Measurements from ENCODE around the gene TPP1.

Gene TPP1

DNA sequence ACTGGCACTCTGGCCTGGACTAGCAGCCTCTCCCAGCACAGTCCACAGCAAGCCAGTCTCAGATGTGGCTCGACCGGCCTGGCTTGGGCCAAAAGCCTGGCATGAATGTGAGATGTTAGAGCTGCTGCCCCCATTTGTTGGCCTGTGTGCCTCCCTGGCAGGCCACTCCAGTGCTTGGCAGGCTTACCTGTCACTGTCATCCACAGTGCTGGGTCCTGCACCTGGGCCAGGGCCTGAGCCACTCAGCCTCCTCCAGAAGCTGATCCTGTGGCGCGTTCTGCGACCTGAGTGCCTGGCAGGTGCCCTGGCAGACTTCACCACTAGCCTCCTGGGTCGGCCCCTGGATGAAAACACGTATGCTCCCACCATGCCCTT lies 51.9 kb downstream of the TPP1 start:
- Histone ChIP-seq H3K9me3 (ENCODE audit: control insufficient read depth, insufficient read depth, low read length) (no peaks in the 10 kb centered on the region; the same call in 1 of the 2 replicates), H3K4me1 (ENCODE audit: insufficient read depth, low read length) (peaks cover 18% of the 10 kb centered on the region), H3K9ac (ENCODE audit: low read depth, low read length) (no peak overlapping the region), H3K36me3 (ENCODE audit: insufficient read depth, low read length) (no peaks in the 10 kb centered on the region)

DNA sequence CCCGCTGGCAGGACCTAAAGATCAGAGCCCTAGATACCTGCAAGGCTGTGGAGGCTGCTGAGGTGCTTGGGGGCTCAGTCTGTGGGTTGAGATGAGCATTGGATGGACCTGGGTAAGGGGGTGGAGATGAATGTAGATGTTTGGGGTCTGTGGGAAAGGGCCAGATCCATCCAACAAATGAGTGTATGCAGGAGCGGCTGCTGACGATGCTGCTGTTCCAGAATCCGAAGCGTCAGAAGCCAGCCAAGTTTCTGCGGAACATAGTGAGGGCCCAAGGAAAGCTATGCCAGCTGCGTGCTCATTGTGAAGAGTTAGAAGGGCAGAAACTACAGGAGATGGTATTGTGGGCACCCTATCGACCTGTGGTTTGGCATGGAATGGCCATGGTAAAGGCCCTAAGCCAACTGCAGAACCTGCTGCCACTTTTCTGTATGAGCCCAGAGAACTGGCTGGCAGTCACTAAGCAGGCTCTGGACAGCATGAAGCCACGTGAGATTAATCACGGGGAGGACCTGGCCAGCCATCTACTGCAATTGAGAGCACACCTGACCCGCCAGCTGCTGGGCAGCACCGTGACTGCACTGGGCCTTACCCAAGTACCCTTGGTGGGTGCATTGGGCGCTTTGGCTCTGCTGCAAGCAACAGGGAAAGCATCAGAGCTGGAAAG lies 52.4 kb downstream of the TPP1 start:
- H3K4me1 ChIP-seq (ENCODE audit: insufficient read depth, low read length): peaks cover 18% of the 10 kb centered on the region
- no peak overlapping the region for H3K9ac ChIP-seq (ENCODE audit: low read depth, low read length)
- no peaks in the 10 kb centered on the region for H3K36me3 ChIP-seq (ENCODE audit: insufficient read depth, low read length)
- no peaks in the 10 kb centered on the region; the same call in 1 of the 2 replicates for H3K9me3 ChIP-seq (ENCODE audit: control insufficient read depth, insufficient read depth, low read length)

DNA sequence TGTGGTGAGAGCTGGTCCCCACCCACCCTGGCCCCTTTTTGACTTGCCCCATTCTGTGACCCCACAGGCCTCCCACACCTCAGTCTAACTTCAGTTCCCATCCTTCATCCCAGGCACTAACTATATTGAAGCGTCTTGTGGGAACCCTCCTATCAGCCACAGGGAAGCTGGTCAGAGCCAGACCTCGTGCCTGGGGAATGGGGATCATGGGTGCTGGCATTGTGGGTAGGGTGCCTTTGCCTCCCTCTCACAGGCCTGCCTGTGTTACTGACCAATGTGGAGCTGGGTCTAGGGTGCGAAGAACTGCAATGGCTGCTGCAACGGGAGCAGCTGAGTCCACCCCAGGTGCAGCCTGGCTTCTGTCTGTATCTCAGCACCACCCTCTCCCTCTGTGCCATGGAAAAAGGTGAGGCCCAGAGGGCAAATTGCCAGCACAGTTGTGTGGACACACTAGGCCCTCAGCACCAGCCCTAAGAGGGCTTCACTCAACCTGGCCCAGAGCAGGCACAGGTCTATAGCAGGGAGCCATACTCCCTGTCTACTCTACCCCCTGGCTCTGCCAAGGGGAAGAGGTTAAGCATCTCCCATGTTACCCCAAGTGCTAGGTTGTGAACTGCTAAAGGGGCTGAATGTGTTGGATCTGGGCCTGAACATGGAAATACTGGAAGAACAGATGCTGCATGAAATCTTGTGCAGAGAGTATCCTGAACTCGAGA lies 53.1 kb downstream of the TPP1 start:
- H3K4me1 ChIP-seq (ENCODE audit: insufficient read depth, low read length): peaks cover 18% of the 10 kb centered on the region
- H3K9ac ChIP-seq (ENCODE audit: low read depth, low read length): no peak overlapping the region
- no peaks in the 10 kb centered on the region; the same call in 1 of the 2 replicates for H3K9me3 ChIP-seq (ENCODE audit: control insufficient read depth, insufficient read depth, low read length)

DNA sequence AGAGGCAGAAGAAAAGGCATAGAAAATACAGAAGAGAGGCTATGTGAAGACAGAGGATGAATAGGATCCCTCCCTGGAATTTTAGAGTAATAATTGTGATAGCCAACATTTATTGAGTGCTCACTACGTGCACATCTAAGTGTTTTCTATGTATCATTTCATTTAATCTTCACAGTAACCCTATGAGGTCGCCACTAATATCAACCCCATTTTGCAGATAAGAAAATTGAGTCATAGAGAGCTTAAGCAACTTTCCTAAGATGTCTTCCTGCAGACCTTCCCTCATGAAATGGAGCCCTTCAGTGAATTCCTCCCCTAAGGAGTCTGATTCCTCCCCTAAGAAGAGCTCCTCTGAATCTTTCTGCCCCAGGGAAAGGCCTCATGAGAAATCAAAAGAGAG lies 53.9 kb downstream of the TPP1 start:
- H3K9me3 ChIP-seq (ENCODE audit: control insufficient read depth, insufficient read depth, low read length): no peaks in the 10 kb centered on the region
- H3K36me3 ChIP-seq (ENCODE audit: insufficient read depth, low read length): no peaks in the 10 kb centered on the region
- H3K9ac ChIP-seq (ENCODE audit: low read depth, low read length): no peak overlapping the region
- peaks cover 18% of the 10 kb centered on the region for H3K4me1 ChIP-seq (ENCODE audit: insufficient read depth, low read length)

More for the DNA sequence above, 53.1 kb downstream of the TPP1 start:
- H3K36me3 ChIP-seq (ENCODE audit: insufficient read depth, low read length): no peaks in the 10 kb centered on the region

DNA sequence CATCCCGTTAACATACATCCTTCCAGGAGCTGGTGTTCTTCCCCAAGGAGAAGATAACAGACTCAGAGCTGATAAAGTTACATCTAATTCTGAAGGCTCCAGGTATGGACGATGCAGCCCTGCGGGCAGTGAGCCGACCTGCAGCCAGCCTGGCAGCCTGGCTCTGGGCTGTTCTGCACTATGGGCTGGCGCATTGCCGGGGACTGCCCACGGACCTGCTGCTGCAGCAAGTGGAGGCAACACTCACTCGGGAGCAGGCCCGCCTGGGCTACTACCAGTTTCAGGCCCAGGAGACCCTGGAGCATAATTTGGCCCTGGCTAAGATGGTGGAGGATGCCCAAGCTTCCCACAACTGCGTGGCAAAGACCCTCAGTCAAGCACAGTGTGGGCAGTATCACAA lies 55.6 kb downstream of the TPP1 start:
- peaks cover 18% of the 10 kb centered on the region for H3K4me1 ChIP-seq (ENCODE audit: insufficient read depth, low read length)
- H3K9ac ChIP-seq (ENCODE audit: low read depth, low read length): no peak overlapping the region
- H3K36me3 ChIP-seq (ENCODE audit: insufficient read depth, low read length): no peaks in the 10 kb centered on the region
- H3K9me3 ChIP-seq (ENCODE audit: control insufficient read depth, insufficient read depth, low read length): no peaks in the 10 kb centered on the region

GRCh38 chr11:6563121-6563619 lies 56.1 kb downstream of the TPP1 start:
- Histone ChIP-seq H3K4me1 (ENCODE audit: insufficient read depth, low read length) (peaks cover 15% of the 10 kb centered on the region), H3K9me3 (ENCODE audit: control insufficient read depth, insufficient read depth, low read length) (no peaks in the 10 kb centered on the region), H3K9ac (ENCODE audit: low read depth, low read length) (no peak overlapping the region), H3K36me3 (ENCODE audit: insufficient read depth, low read length) (no peaks in the 10 kb centered on the region)
